ENCODE measurements around the gene CAMK1D.

- no peak for TF ChIP-seq CTCF (IDR thresholded peaks at IDR 0.05)
- no peak for TF ChIP-seq POLR2A (IDR thresholded peaks at IDR 0.05)
- TF ChIP-seq EP300 (IDR thresholded peaks at IDR 0.05; ENCODE audit: low read depth) = no peak
- no peak for TF ChIP-seq POLR2AphosphoS5 (IDR thresholded peaks at IDR 0.05)
Observed at GRCh38 chr10:12834116-12834665, 484.8 kb downstream of the CAMK1D start.
